ENCODE results near the gene CCDC192.

GRCh38 chr5:127827451-127827850 is 124.3 kb downstream of the CCDC192 start:
- TF ChIP-seq, protein P1, sequence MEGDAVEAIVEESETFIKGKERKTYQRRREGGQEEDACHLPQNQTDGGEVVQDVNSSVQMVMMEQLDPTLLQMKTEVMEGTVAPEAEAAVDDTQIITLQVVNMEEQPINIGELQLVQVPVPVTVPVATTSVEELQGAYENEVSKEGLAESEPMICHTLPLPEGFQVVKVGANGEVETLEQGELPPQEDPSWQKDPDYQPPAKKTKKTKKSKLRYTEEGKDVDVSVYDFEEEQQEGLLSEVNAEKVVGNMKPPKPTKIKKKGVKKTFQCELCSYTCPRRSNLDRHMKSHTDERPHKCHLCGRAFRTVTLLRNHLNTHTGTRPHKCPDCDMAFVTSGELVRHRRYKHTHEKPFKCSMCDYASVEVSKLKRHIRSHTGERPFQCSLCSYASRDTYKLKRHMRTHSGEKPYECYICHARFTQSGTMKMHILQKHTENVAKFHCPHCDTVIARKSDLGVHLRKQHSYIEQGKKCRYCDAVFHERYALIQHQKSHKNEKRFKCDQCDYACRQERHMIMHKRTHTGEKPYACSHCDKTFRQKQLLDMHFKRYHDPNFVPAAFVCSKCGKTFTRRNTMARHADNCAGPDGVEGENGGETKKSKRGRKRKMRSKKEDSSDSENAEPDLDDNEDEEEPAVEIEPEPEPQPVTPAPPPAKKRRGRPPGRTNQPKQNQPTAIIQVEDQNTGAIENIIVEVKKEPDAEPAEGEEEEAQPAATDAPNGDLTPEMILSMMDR (IDR thresholded peaks at IDR 0.05): no peak
- TF ChIP-seq POLR2A (IDR thresholded peaks at IDR 0.05): no peak
